Uterus (tissue), 4 donors: ENCODE data around the gene CHERP. TPM values are rescaled to one million over a fixed set of nuclear protein-coding genes. Genes with fewer than 3 reads are reported as not detected.

Experiments used
- DNase-seq, 2 donors: peaks; one replicate each; pipeline ENCODE4 v3.0.0-alpha.2; 2019 to 2020
- H3K27ac ChIP-seq, 2 donors: fragments of 200-600 bp; sonication (generic); 1 replicate in 1 of 2; 2 replicates in 1 of 2; pipeline ENCODE4 v1.5.1; 2016 to 2018
- H3K27me3 ChIP-seq, 2 donors: fragments of 200-600 bp; sonication (generic); one replicate each; pipeline ENCODE4 v1.5.1; 2018 to 2019; ENCODE audit warnings: control low read depth in 1 of 2
- H3K36me3 ChIP-seq, 2 donors: fragments of 200-600 bp; sonication (generic); one replicate each; pipeline ENCODE4 v1.5.1; 2019; ENCODE audit warnings: control low read depth in 1 of 2
- H3K4me1 ChIP-seq, 2 donors: fragments of 200-600 bp; sonication (generic); one replicate each; pipeline ENCODE4 v1.5.1; 2018 to 2019; ENCODE audit warnings: control low read depth in 1 of 2
- H3K4me3 ChIP-seq, 2 donors: fragments of 200-600 bp; sonication (generic); 1 replicate in 1 of 2; 2 replicates in 1 of 2; pipeline ENCODE4 v1.5.1; 2018 to 2019; ENCODE audit warnings: mild to moderate bottlenecking in 1 of 2
- H3K9me3 ChIP-seq, 2 donors: fragments of 200-600 bp; sonication (generic); one replicate each; pipeline ENCODE4 v1.5.1; 2019; ENCODE audit warnings: control low read depth in 1 of 2
- CTCF ChIP-seq, 4 experiments: fragments of 200-600 bp in 2 of 4; fragments of 450-650 bp in 2 of 4; sonication (generic) in 2 of 4; IDR thresholded peaks; one replicate each; pipeline ENCODE4 v1.5.1; 2016 to 2019; ENCODE audit warnings: antibody characterized with exemption in 4 of 4, mild to moderate bottlenecking in 2 of 4, moderate library complexity in 1 of 4
- POLR2A ChIP-seq, 2 donors: fragments of 450-650 bp; IDR thresholded peaks; one replicate each; pipeline ENCODE4 v1.6.1; 2016; ENCODE audit warnings: antibody characterized with exemption in 2 of 2, mild to moderate bottlenecking in 1 of 2, moderate library complexity in 1 of 2
- intact Hi-C: fragments of 100-400 bp; cut with DNase I; formaldehyde crosslinking; loops from one replicate; pipeline ENCODE4 v1.15.1; 2023; ENCODE audit warnings: low total_unique reads
- small RNA-seq: library from RNA; depleted of rRNA; stranded (forward); fragments of <200 nt; gene quantifications from one replicate; pipeline ENCODE3, GENCODE V24; 2016
- total RNA-seq, 4 donors: library from RNA; depleted of rRNA in 3 of 4; stranded (reverse); fragments of >200 nt in 3 of 4; gene quantifications; one replicate each; pipeline versions ENCODE4 v1.1.0 to v1.2.4, GENCODE V29; 2014 to 2023
- donor health status: DM: yes; HTN: yes; CAD: no.

CHERP gene
- total RNA-seq, 4 donors from 2014 or later = 1.8 to 47.9 (median 7.8) TPM

DNA sequence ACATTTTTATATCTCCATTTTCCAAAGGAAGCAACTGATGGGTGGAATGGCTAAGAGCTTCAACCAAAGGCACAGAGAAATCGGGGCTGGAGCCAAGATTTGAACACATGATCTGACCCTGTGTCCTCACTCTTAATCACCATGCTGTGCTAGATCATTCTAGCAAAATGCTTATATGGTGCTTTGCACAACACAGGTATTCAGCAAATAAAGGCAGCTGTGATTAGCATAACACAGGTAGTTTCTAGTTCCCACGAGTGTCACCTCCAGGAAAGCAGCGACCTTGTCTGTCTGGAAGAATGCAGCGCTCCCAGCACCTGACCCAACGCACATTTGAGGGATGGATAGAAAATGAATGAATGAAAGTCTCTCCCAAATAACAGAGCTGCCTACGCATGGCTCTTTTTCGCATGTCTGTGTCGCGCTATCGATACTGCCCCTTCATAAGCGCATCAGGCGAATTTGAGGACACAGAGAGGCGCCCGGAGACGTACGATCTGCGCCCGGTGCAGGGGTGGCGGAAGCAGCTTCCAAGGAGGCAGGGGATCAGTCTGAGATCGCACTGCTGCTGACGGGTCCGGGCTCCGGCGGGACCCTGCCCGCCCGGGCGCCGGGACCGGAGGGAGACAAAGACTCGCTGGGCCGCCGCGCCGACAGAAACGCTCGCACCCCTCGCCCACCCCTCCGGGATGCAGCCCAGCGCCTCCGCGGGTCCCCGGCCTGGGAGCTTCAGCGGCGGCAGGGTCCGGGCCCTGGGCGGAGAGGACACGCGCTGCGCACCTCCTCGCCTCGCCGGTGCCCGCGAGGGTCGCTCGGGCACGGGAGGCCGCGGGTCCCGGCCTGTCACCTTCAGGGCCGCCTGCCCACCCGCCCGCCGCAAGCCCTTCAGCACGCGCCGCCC is 71.1 kb downstream of the CHERP start:
- Histone ChIP-seq H3K36me3 (no peaks in the 10 kb centered on the region), H3K27me3 (no peaks in the 10 kb centered on the region), H3K27ac (peak overlapping the region; percentile 74 to 86), H3K4me3 (peak overlapping the region; percentile 59 to 99), H3K9me3 (no peaks in the 10 kb centered on the region), H3K4me1 (no peaks in the 10 kb centered on the region)
- intact Hi-C loops = no loop called here
- no peak for DNase-seq
- TF ChIP-seq CTCF (IDR thresholded peaks at IDR 0.05) (no peak), POLR2A (IDR thresholded peaks at IDR 0.05) (no peak)

DNA sequence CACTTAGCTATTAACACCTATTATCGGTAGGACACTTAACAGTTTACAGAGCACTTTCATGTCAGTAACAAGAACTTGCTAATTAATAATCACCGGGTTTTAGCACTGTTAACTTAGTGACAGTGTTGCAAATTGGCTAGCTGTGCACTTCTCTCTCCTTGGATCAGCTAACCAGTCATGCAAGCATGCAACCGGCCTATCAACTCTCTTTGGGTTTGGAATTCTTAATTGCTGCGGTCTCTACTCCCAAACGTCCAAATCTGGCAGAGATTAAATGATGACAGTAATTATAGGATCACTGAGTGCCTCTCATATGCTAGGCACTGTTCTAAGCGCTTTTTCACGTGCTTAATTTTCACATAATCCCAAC is 71.7 kb downstream of the CHERP start:
- peak overlapping the region in 1 of 2 donors; percentile 99 for H3K4me3 ChIP-seq
- intact Hi-C loops = no loop called here
- no peaks in the 10 kb centered on the region for H3K27me3 ChIP-seq
- H3K27ac ChIP-seq = peak overlapping the region in 1 of 2 donors; percentile 86
- TF ChIP-seq CTCF (IDR thresholded peaks at IDR 0.05) = no peak
- H3K4me1 ChIP-seq = no peaks in the 10 kb centered on the region
- DNase-seq = no peak
- H3K9me3 ChIP-seq = no peaks in the 10 kb centered on the region
- no peaks in the 10 kb centered on the region for H3K36me3 ChIP-seq

Small RNAs within 50 kb of the gene (small RNA-seq; reads per million reads assigned to genes)
- not detected for gene RN7SL146P

Other genes with a start within 250 kb of the CHERP start
- 100 to 1,000 TPM in 2 of 4 donors, 10 to 100 TPM in 2; 16.5 to 139 (median 81.8) TPM for gene KLF2, start 217.6 kb downstream of the CHERP start, total RNA-seq
- 10 to 100 TPM; 18.8 to 67.2 (median 39.6) TPM for gene EPS15L1, start 70.5 kb downstream of the CHERP start, total RNA-seq
- gene CALR3, start 46.3 kb downstream of the CHERP start, total RNA-seq = not detected
- gene C19orf44, start 46.0 kb downstream of the CHERP start, total RNA-seq = 10 to 100 TPM in 1 of 4 donors, 1 to 10 TPM in 2, under 1 TPM in 1; 0.26 to 11.9 (median 7.5) TPM
- gene SLC35E1, start 30.0 kb upstream of the CHERP start, total RNA-seq = 10 to 100 TPM; 10.2 to 39.8 (median 19.8) TPM
- 10 to 100 TPM in 1 of 4 donors, 1 to 10 TPM in 3; 1.5 to 13.5 (median 3.6) TPM for gene MED26, start 85.8 kb upstream of the CHERP start, total RNA-seq
- gene SMIM7, start 117.7 kb upstream of the CHERP start, total RNA-seq = 100 to 1,000 TPM in 1 of 4 donors, 10 to 100 TPM in 3; 26.6 to 144 (median 85.0) TPM
- 1 to 10 TPM in 2 of 4 donors, not detected in 2; 3.5 to 5.0 TPM for gene TMEM38A, start 118.7 kb upstream of the CHERP start, total RNA-seq
- gene NWD1, start 177.4 kb upstream of the CHERP start, total RNA-seq = 1 to 10 TPM in 1 of 4 donors, under 1 TPM in 2, not detected in 1; under 0.01 to 2.6 (median 0.21) TPM